ENCODE measurements around the gene PSME4. TPM values are rescaled to one million over a fixed set of nuclear protein-coding genes. Genes with fewer than 3 reads are reported as not detected.

The PSME4 gene
- total and polyA plus RNA-seq, 11 donors: 30.8 to 110 (median 59.9) TPM

- Histone ChIP-seq H3K36me3 (peaks cover 0 to 15% (median 3%) of the 10 kb centered on the region in 9 donors), H3K27ac (peak overlapping the region in 9 of 12 donors; percentile 1 to 68 (median 36)), H3K9me3 (peaks cover 0 to 9% (median 0%) of the 10 kb centered on the region in 12 donors), H3K4me3 (no peak overlapping the region), H3K4me1 (peaks cover 0 to 30% (median 12%) of the 10 kb centered on the region in 12 donors), H3K27me3 (no peaks in the 10 kb centered on the region)
- no peak for TF ChIP-seq POLR2A (IDR thresholded peaks at IDR 0.05)
- TF ChIP-seq CTCF (IDR thresholded peaks at IDR 0.05): no peak
- peak; percentile 23 to 62 (median 55) for DNase-seq
- intact Hi-C loops (cut with DNase I): no loop called here
- peak in 3 of 4 donors; percentile 59 to 82 (median 79) for ATAC-seq
- WGBS, 4 donors: 63 to 74% (median 71%) methylated on average over 11 of the region's 11 CpGs
Observed at GRCh38 chr2:53829273-53829979, 141.4 kb downstream of the PSME4 start.

- Histone ChIP-seq H3K27ac (peak overlapping the region in 9 of 12 donors; percentile 1 to 77 (median 54)), H3K4me1 (peaks cover 0 to 30% (median 12%) of the 10 kb centered on the region in 12 donors), H3K36me3 (peaks cover 0 to 12% (median 3%) of the 10 kb centered on the region in 9 donors), H3K9me3 (peaks cover 0 to 9% (median 0%) of the 10 kb centered on the region in 12 donors), H3K27me3 (no peaks in the 10 kb centered on the region), H3K4me3 (no peak overlapping the region)
- DNase-seq: no peak
- no peak for TF ChIP-seq POLR2A (IDR thresholded peaks at IDR 0.05)
- no peak for TF ChIP-seq CTCF (IDR thresholded peaks at IDR 0.05)
- no peak for ATAC-seq
- intact Hi-C loops (cut with DNase I): no loop called here
- 91 to 96% (median 94%) methylated on average over 4 of the region's 4 CpGs for WGBS, 4 donors
Observed at GRCh38 chr2:53828331-53828730, 142.5 kb downstream of the PSME4 start.

- Histone ChIP-seq H3K27ac (peak overlapping the region in 10 of 12 donors; percentile 18 to 77 (median 53)), H3K36me3 (peaks cover 0 to 11% (median 0%) of the 10 kb centered on the region in 9 donors), H3K9me3 (peaks cover 0 to 9% (median 0%) of the 10 kb centered on the region in 12 donors), H3K4me1 (peaks cover 0 to 30% (median 12%) of the 10 kb centered on the region in 12 donors), H3K27me3 (no peaks in the 10 kb centered on the region), H3K4me3 (no peak overlapping the region)
- DNase-seq: peak in 1 of 5 donors; percentile 47
- intact Hi-C loops (cut with DNase I): no loop called here
- TF ChIP-seq CTCF (IDR thresholded peaks at IDR 0.05): no peak
- TF ChIP-seq POLR2A (IDR thresholded peaks at IDR 0.05): no peak
- peak; percentile 58 to 79 (median 64) for ATAC-seq
- WGBS, 4 donors: 72 to 85% (median 81%) methylated on average over 3 of the region's 3 CpGs
Observed at GRCh38 chr2:53827398-53828175, 143.2 kb downstream of the PSME4 start.
